Skeletal muscle cell (primary cell): Measurements from ENCODE around the gene DRGX.

Experiments used
- DNase-seq: peaks from one replicate; pipeline ENCODE4 v3.0.0-alpha.2; 2010; ENCODE audit warnings: low read depth
- H3K4me3 ChIP-seq: 2 replicates; pipeline ENCODE4 v1.5.1; 2011; ENCODE audit warnings: low read depth, mild to moderate bottlenecking, control low read depth, low read length, moderate library complexity

The DRGX gene

DNA sequence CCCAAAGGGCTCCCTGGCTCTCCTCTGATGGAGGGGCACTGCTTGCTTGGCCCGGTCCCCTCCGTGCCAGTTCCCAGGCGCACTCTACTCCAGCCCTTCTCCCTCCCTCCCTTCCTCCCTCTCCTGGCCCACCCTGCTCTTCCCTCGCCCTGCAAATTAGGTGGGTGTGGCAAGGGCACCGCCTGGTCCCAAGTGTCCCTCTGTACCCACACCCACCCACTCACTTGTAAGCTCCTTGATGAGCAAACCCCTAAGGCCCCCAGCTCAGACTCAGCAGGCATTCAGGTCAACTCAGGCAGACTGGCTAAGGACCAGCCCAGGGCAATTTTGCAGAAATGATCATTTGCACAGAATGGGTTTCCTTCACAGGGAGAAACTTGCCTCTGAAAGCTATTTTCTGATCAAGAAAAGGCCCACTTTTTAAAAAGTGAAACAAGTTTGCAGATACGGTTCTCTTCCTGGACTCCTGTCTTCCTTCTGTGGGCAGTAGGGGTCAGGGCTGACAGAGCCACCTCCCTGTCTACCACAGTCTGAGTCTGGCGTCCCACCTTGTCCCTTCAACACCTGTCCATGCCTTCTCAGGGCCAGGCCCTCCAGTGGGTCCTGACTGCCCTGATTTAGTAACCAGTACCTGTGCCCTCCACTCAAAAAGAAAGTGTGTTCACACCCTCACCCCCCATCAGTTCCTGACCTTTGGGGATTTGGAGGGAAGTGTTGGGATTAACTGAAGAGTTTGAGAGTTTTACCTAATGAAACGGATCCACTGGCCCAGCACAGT lies 68.7 kb downstream of the DRGX start:
- no peak for DNase-seq
- H3K4me3 ChIP-seq = no peak overlapping the region

DNA sequence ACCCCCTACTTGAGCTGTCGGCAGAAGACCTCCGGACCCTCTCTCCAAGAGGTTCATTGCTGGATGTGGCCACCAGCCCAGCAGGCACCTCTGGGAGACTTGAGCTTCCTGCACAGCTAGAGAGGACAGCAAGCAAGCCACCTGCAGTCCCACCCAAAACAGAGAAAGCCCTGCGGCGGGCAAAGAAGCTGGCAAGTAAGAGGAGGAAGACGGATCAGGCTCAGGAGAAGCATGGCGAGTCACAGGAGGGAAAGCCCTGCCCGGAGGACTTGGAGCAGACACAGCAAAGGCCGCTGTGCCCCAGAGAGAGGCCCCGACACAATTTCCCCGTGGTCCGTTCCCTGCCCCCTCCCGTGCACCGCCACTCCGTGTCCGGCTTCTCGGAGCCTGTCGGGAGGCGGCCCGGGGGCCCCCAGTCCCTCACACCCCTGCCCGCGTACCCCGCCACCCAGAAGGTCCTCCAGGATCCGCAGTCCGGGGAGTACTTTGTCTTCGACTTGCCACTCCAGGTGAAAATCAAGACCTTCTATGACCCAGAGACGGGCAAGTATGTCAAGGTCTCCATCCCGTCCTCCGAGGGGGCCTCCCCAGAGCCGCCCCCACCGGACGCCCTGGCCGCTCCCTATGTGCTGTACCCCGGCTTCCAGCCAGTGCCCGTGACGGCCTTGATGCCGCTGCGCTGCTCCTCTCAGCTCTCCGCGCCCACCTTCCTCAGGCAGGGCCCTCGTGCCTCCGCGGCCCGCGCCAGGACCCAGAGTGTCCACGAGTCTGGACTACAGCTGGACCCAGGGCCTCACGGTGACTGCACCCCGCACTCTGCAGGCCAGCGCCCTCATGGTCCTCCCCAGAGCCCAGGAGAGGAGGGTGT lies 69.7 kb downstream of the DRGX start:
- no peak overlapping the region for H3K4me3 ChIP-seq
- DNase-seq = no peak

DNA sequence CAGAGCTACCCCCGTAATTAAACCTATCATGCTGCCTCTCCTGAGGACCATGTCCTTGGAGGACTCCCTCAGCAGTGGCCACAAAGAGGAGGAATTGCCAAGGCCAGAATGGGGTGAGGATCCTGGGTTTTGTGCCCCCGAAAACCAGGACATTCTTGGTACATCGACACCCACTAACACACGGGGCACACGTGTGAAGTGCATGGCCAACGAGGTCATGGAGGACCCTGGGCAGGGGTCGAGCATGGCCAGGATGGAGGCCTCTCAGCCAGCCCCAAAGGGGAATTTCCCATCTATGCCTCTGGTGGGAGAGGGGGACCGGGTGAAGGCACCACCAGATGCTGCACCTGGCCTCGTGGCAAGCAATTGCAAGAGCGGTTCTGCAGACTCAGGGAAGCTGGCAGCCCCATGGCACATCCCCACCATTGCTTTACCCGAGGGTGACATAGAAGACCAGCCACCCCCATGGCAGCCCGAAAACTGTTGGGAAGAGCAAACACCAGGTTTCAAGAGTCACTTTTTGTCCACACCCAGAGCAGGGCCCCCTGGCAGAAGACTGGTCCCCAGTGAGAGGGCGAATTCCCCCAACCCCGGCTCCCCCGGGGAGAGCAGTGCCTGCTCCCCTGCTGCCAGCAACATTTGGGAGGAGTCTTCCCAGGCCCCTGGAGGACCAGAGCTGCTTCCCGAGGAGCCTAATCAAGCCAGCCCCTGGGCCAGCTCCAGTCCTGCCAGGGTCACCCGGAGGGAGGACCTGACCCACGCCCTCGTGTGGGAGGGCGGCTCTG lies 70.6 kb downstream of the DRGX start:
- no peak overlapping the region for H3K4me3 ChIP-seq
- DNase-seq = no peak

DNA sequence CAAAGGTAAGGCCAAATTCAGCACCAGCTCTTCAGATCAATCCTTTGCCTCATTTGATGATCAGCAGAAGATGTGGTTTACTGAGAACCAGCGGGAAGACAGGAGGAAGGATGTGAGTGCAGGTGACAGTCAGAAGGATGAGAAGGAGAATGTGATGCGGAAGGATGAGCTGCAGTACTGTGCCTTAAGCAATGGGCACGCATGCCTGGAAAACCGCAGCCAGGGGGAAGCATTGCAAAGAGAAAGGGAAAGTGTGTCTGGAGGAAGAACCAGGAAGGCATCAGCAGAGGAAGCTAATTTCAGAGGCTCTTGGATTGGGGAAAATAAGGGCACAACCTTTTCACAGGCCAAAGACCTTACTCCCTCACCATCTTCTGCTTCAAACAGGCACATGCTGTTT lies 71.2 kb downstream of the DRGX start:
- no peak overlapping the region for H3K4me3 ChIP-seq
- no peak for DNase-seq

DNA sequence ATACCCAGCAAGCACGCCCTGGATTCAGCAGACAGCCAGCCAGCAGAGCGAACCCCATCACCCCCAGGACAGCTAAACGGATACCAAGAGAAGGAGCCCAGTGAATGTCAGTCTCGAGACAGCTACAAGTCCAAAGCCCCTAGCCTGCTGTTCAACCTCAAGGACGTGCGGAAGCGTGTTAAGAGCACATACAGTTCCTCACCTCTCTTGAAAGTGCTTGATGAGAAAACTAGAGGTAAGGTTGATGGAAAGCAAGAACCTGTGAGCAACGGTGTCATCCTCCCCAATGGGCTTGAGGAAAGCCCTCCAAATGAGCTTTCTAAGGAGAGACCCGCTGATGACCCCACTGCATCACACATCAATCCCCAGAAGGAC lies 72.0 kb downstream of the DRGX start:
- no peak overlapping the region for H3K4me3 ChIP-seq
- DNase-seq = no peak

DNA sequence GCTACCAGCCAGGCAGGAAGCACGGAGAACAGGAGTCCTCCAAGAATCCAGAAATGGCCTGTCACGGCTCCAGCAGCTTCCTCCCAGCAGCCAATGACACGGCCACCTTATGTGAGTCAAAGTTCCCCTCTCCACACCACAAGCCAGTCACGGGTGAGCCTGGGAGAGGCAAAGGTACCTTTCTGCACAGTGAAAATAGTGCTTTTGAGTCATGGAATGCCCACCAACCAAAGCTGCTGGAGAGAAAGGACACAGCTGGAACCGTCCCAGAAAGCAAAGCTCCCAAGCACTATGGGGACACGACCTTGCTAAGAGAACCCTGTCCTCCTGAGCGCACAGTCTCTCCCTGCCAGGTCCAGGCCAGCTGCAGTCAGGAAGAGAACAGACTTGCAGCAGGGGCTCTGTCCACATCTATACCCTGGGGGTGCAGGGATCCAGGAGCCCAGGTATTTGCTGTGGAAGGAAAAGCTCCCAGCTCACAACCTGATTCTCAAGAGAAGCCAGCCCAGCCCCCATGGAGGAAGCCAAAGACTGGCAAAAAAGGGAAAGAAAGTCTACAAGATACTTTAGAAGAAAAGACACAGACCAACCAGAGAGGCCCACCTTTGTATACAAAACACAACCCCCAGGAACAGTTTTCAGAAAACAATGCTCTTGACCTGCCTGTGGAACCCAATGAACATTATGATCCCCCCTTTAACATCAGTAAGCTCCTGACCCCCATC lies 72.6 kb downstream of the DRGX start:
- DNase-seq = no peak

DNA sequence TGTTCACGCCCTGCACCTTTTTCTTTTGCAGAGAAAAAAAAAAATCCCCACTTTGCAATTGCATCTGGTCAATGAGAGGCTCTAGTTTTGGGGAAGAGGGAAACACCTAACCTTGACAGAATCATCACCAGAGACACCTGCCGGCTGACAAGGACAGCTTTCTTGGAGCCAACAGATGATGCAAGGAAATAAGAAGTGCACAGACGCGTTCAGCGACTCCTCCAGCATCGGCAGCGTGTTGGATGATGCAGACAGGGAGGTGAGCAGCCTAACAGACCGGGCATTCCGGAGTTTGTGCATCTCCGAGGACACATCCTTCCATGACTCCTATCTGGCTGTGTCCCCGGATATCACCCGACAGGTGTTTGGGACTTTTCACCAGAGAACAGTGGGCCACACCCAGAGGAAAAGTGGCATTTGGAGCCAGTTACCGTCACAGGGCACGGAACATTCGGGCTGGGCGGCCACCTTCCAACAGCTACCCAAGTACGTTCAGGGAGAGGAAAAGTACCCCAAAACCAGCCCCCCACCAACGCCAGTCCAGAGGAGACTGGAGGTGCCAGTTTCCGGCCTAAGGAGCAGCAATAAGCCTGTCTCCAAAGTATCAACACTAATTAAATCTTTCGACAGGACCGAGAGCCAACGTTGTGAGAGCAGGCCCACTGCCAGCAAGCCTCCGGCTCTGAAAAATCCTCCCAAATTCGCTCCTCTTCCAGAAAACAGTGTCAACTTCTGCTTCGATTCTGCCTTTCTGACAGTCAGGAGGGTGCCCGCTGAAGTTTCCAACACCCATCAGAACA lies 73.3 kb downstream of the DRGX start:
- no peak overlapping the region for H3K4me3 ChIP-seq
- DNase-seq = no peak

More for the DNA sequence above, 72.6 kb downstream of the DRGX start:
- H3K4me3 ChIP-seq = no peak overlapping the region

DNA sequence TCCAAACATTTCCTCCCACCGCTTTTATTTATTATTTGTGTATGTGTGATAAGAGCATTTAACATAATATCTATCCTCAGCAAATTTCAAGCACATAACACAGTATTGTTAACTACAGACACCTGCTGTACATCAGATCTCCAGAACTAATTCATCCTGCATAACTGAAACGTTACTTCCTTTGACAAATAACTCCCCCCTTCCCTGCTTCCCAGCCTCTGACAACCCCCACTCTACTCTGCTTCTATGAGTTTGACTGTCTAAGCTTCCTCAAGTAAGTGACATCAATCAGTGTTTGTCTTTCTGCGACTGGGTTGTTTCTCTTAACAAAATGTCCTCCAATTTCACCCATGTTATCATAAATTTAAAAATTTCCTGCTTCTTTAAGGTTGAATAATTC lies 74.9 kb downstream of the DRGX start:
- no peak overlapping the region for H3K4me3 ChIP-seq
- no peak for DNase-seq

DNA sequence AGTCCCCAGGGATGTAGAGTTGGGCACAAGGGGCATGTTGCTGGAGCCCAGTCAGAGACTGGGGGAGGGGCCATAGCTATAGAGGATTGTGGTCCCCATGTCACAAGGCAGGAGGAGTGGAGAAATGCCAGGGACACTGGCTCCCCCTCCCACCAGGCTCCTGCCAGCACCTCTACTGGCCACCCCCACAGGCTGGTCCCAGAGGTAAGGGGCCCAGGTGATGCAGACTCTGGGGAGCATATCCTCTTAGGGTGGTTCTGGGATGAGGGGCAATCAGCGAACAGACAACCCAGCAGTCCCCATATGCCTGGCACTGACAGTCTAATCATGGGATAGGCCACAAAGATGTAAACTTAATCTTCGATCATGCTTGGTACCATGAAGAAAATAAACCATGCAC lies 75.7 kb downstream of the DRGX start:
- DNase-seq = no peak
- no peak overlapping the region for H3K4me3 ChIP-seq

DNA sequence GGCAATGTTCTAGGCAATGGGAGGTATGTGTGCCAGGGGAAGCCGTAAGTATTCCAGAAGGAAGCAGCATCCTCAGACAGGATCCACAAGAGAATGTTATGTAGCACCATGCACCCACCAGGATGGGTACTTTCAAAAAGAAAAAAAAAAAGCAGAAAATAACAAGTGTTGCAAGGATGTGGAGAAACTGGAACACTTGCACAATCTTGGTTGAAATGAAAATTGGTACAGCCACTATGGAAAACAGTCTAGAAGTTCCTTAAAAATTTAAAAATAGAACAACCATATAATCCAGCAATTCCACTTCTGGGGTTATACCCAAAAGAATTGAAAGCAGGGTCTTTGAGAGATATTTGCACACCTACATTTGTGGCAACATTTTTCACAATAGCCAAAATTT lies 76.7 kb downstream of the DRGX start:
- DNase-seq = no peak
- H3K4me3 ChIP-seq = no peak overlapping the region

DNA sequence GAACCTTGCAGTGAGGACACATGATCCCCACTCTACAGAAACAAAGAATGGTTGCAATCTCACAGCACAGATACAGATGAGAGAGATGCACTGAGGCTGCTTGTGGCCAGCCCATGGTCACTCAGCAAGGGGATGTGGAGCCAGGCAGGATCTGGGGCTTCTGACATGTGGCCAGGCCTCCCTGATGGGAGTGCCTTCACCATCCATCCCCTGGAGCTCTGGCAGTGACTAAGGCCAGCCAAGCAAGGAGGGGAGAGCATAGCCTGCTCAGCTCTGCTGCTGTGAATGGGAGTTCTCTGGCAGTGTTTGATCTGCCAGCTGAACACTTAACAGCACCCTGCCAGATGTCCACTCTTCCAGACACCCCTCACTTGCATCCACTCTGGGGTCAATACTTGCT lies 77.1 kb downstream of the DRGX start:
- no peak overlapping the region for H3K4me3 ChIP-seq
- no peak for DNase-seq

DNA sequence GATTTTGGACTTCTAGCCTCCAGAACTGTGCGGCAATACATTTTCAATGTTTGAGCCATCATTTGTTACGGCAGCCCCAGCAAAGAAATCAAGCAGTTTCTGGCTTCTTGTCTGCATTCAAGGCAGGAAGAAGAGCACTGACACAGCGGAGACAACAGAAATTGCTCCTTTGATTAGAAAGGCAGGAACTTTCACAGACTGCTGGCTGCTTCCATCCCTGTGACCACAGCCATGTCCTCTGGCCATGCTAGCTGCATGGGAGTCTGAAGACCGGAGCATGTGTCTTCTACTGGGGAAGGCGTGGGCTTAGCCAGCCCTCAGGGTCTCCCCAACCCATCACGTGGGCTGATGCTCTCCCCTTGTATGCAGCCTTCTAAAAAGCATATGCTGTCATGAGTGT lies 77.9 kb downstream of the DRGX start:
- no peak for DNase-seq
- no peak overlapping the region for H3K4me3 ChIP-seq

DNA sequence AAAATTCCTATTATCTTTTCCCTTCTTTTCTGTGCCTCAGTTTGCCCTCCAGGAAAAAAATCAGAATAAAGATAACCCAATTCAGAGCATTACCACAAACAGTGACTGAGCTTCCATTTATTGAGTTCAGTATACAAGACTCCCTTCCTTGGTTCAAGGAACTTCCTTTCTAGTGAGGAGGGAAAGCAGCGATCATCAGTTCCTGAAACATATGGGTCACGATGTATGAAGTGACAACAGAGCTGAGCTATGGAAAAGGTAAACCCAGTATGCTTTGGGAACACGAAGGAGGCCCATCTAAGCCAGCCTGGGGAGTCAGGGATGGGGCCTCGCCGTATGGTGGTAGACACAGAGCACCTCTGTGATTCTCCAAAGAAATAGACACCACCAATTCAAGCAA lies 81.1 kb downstream of the DRGX start:
- DNase-seq = no peak
- H3K4me3 ChIP-seq = no peak overlapping the region
